Measurements from ENCODE around the gene POLK. TPM values are rescaled to one million over a fixed set of nuclear protein-coding genes. Genes with fewer than 3 reads are reported as not detected.
A peak's percentile ranks its signal among the peaks of the same experiment; 100 is the strongest.

The POLK gene
- polyA plus RNA-seq, 1 of the 3 experiments (the other 2 are of a cell fraction), result 5.5 TPM

DNA sequence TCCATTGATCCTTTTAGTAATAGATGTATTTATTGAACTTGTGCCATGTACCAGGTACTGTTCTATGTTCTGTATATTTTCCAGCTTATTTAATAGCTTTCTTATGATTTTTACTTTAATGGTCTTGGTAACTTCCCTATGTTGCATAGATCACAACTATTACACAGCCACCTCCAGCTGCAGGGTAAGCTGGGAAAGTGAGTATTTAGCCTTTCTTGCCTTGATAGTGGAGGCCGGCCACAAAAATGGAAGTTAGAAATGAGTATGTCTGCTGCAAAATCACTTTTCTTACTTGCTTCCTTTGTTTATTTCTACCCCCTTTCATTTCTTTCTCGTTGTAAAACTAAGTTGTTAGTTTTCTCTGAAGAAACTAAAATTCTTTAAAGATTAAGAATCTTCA lies 56.5 kb downstream of the POLK start:
- CTCF ChIA-PET, result no interaction called here
- Histone ChIP-seq H3K27me3 (ENCODE audit: insufficient read depth) (no peaks in the 10 kb centered on the region), H3K4me1 (ENCODE audit: control insufficient read depth in 1 of 2, insufficient read depth in 2 of 2, low read depth in 1 of 2, low read length in 1 of 2) (peaks cover 3 to 20% of the 10 kb centered on the region in 2 experiments), H4K20me1 (ENCODE audit: insufficient read depth) (peaks cover 4% of the 10 kb centered on the region; the same call in 1 of the 2 replicates), H3K4me3 (ENCODE audit: low read depth in 2 of 2, low read length in 1 of 2) (no peak overlapping the region; a peak in 1 of 4 replicates), H3F3A (replicated peaks; ENCODE audit: insufficient read depth) (peaks cover 29% of the 10 kb centered on the region), H3K9ac (peak overlapping the region; percentile 50; the same call in 1 of the 2 replicates), H2AFZ (ENCODE audit: low read depth) (no peak overlapping the region), H3K79me2 (ENCODE audit: insufficient read depth) (peaks cover 44% of the 10 kb centered on the region), H3K36me3 (replicated peaks in 1 of 2; ENCODE audit: control insufficient read depth in 1 of 2, insufficient read depth in 2 of 2, low read length in 1 of 2) (peaks cover 12 to 22% of the 10 kb centered on the region in 2 experiments), H3K9me2 (no peaks in the 10 kb centered on the region), H3K4me2 (peak overlapping the region; percentile 83; the same call in 1 of the 2 replicates), H3K9me3 (no peaks in the 10 kb centered on the region), H3K27ac (ENCODE audit: low read depth in 2 of 2, low read length in 1 of 2) (peak overlapping the region; percentile 73 to 94; a peak in 3 of 4 replicates)
- DNase-seq, result no peak
- WGBS (ENCODE audit: low lambda C conversion rate), result 90% methylated on average over 2 of the region's 2 CpGs
- TF ChIP-seq, protein P1, sequence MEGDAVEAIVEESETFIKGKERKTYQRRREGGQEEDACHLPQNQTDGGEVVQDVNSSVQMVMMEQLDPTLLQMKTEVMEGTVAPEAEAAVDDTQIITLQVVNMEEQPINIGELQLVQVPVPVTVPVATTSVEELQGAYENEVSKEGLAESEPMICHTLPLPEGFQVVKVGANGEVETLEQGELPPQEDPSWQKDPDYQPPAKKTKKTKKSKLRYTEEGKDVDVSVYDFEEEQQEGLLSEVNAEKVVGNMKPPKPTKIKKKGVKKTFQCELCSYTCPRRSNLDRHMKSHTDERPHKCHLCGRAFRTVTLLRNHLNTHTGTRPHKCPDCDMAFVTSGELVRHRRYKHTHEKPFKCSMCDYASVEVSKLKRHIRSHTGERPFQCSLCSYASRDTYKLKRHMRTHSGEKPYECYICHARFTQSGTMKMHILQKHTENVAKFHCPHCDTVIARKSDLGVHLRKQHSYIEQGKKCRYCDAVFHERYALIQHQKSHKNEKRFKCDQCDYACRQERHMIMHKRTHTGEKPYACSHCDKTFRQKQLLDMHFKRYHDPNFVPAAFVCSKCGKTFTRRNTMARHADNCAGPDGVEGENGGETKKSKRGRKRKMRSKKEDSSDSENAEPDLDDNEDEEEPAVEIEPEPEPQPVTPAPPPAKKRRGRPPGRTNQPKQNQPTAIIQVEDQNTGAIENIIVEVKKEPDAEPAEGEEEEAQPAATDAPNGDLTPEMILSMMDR (IDR thresholded peaks at IDR 0.05), result no peak
- no peak for TF ChIP-seq MEF2A (IDR thresholded peaks at IDR 0.05; ENCODE audit: borderline replicate concordance, low read depth)
- TF ChIP-seq, protein P2, sequence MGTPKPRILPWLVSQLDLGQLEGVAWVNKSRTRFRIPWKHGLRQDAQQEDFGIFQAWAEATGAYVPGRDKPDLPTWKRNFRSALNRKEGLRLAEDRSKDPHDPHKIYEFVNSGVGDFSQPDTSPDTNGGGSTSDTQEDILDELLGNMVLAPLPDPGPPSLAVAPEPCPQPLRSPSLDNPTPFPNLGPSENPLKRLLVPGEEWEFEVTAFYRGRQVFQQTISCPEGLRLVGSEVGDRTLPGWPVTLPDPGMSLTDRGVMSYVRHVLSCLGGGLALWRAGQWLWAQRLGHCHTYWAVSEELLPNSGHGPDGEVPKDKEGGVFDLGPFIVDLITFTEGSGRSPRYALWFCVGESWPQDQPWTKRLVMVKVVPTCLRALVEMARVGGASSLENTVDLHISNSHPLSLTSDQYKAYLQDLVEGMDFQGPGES (IDR thresholded peaks at IDR 0.05; ENCODE audit: low read depth, low read length), result no peak
- no peak for TF ChIP-seq EP300 (IDR thresholded peaks at IDR 0.05; ENCODE audit: borderline replicate concordance in 1 of 2, low read depth in 1 of 2, low read length in 1 of 2)
- TF ChIP-seq YY1 (IDR thresholded peaks at IDR 0.05; ENCODE audit: low read depth), result no peak
- no peak for TF ChIP-seq FOXM1 (IDR thresholded peaks at IDR 0.05; ENCODE audit: low read depth)
- POLR2A ChIA-PET, result no interaction called here

DNA sequence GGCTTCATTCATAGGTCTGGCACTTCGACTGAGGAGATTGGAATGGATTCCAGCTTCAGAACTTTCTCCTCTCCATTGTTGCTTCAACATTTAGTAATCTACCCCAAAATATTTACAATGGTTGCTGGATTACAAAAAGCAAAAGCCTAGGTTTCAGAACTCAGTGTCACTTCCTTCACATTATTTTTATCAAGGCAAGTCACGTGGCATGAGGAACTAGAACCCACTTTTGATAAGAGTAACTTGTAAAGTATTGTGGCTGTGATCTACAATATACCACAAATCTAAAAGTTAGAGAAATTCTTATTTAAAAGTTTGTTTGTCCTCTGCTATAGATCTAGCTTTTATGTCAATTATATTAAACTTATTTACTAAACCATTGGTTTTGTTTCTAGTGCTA lies 59.9 kb downstream of the POLK start:
- H3K27me3 ChIP-seq (ENCODE audit: insufficient read depth), result no peaks in the 10 kb centered on the region
- no peak overlapping the region for H3K4me2 ChIP-seq
- WGBS (ENCODE audit: low lambda C conversion rate), result 87% methylated on average over 2 of the region's 2 CpGs
- DNase-seq, result no peak
- peaks cover 24 to 41% of the 10 kb centered on the region in 2 experiments for H3K36me3 ChIP-seq (replicated peaks in 1 of 2; ENCODE audit: control insufficient read depth in 1 of 2, insufficient read depth in 2 of 2, low read length in 1 of 2)
- peaks cover 19% of the 10 kb centered on the region for H3F3A ChIP-seq (replicated peaks; ENCODE audit: insufficient read depth)
- H3K27ac ChIP-seq (ENCODE audit: low read depth in 2 of 2, low read length in 1 of 2), result no peak overlapping the region
- H3K79me2 ChIP-seq (ENCODE audit: insufficient read depth), result peaks cover 18% of the 10 kb centered on the region; the same call in 1 of the 2 replicates
- H3K9me3 ChIP-seq, result no peaks in the 10 kb centered on the region
- H3K4me1 ChIP-seq (ENCODE audit: control insufficient read depth in 1 of 2, insufficient read depth in 2 of 2, low read depth in 1 of 2, low read length in 1 of 2), result peaks cover 1 to 17% of the 10 kb centered on the region in 2 experiments
- no peak for TF ChIP-seq CHD2 (IDR thresholded peaks at IDR 0.05; ENCODE audit: low read length, partially characterized antibody)
- no peak overlapping the region for H2AFZ ChIP-seq (ENCODE audit: low read depth)
- POLR2A ChIA-PET, result no interaction called here
- peaks cover 4% of the 10 kb centered on the region; the same call in 1 of the 2 replicates for H4K20me1 ChIP-seq (ENCODE audit: insufficient read depth)
- no peaks in the 10 kb centered on the region for H3K9me2 ChIP-seq
- CTCF ChIA-PET, result no interaction called here
- H3K4me3 ChIP-seq (ENCODE audit: low read depth in 2 of 2, low read length in 1 of 2), result no peak overlapping the region
- no peak overlapping the region for H3K9ac ChIP-seq

DNA sequence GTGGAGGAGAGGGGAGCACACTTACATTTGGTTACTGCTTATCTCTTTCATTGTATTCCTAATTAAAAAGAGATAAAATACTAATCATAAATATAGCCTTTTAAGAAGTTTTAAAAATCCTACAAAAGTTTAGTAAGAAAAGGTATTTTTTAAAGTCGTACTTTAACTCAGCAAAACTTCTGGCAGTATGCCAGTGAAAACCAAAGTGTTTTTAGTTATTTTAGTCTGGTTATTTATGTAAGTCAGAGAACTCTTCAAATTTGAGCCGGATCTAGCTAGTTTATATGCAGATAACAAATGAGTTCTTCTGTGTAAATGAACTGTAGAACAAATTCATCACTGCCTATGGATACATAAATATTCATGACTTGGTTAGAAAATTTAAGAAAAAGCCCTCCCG lies 63.1 kb downstream of the POLK start:
- WGBS (ENCODE audit: low lambda C conversion rate), result 85% methylated on average over 3 of the region's 3 CpGs
- no peaks in the 10 kb centered on the region for H3F3A ChIP-seq (replicated peaks; ENCODE audit: insufficient read depth)
- CTCF ChIA-PET, result interaction anchor here (1.0 to 1.6 kb wide), 2 partner anchors 10 to 117 kb away, joined by 3 to 4 read pairs; no protein-coding TSS in a partner anchor
- H3K4me3 ChIP-seq (ENCODE audit: low read depth in 2 of 2, low read length in 1 of 2), result no peak overlapping the region
- POLR2A ChIA-PET, result no interaction called here
- H3K9me3 ChIP-seq, result no peaks in the 10 kb centered on the region
- H3K9me2 ChIP-seq, result no peaks in the 10 kb centered on the region
- H3K36me3 ChIP-seq (replicated peaks in 1 of 2; ENCODE audit: control insufficient read depth in 1 of 2, insufficient read depth in 2 of 2, low read length in 1 of 2), result peaks cover 37 to 47% of the 10 kb centered on the region in 2 experiments
- H4K20me1 ChIP-seq (ENCODE audit: insufficient read depth), result no peaks in the 10 kb centered on the region
- no peak overlapping the region for H3K27ac ChIP-seq (ENCODE audit: low read depth in 2 of 2, low read length in 1 of 2)
- H3K9ac ChIP-seq, result no peak overlapping the region
- H3K4me2 ChIP-seq, result no peak overlapping the region
- no peaks in the 10 kb centered on the region for H3K27me3 ChIP-seq (ENCODE audit: insufficient read depth)
- H3K79me2 ChIP-seq (ENCODE audit: insufficient read depth), result peaks cover under 1% of the 10 kb centered on the region; the same call in 1 of the 2 replicates
- no peak for DNase-seq
- no peak overlapping the region for H2AFZ ChIP-seq (ENCODE audit: low read depth)
- H3K4me1 ChIP-seq (ENCODE audit: control insufficient read depth in 1 of 2, insufficient read depth in 2 of 2, low read depth in 1 of 2, low read length in 1 of 2), result no peaks in the 10 kb centered on the region; a peak in 2 of 4 replicates
- TF ChIP-seq RAD21 (IDR thresholded peaks at IDR 0.05; ENCODE audit: low read length) (no peak), SMC3 (IDR thresholded peaks at IDR 0.05; ENCODE audit: low read depth, low read length) (no peak), POLR2AphosphoS5 (IDR thresholded peaks at IDR 0.05; ENCODE audit: low read depth, low read length) (no peak), JUND (IDR thresholded peaks at IDR 0.05) (no peak), EZH2phosphoT487 (IDR thresholded peaks at IDR 0.05; ENCODE audit: borderline replicate concordance, low read depth) (no peak), YY1 (IDR thresholded peaks at IDR 0.05; ENCODE audit: low read depth) (no peak), TEAD4 (IDR thresholded peaks at IDR 0.05; ENCODE audit: borderline replicate concordance, insufficient read depth) (no peak), NFIC (IDR thresholded peaks at IDR 0.05; ENCODE audit: borderline replicate concordance) (no peak), ELF1 (IDR thresholded peaks at IDR 0.05) (no peak), CHD2 (IDR thresholded peaks at IDR 0.05; ENCODE audit: low read length, partially characterized antibody) (no peak), GATA2 (CRISPR knock-in tag; IDR thresholded peaks at IDR 0.05) (no peak), RXRA (IDR thresholded peaks at IDR 0.05; ENCODE audit: borderline replicate concordance, low read depth) (no peak)
- TF ChIP-seq, protein P3, sequence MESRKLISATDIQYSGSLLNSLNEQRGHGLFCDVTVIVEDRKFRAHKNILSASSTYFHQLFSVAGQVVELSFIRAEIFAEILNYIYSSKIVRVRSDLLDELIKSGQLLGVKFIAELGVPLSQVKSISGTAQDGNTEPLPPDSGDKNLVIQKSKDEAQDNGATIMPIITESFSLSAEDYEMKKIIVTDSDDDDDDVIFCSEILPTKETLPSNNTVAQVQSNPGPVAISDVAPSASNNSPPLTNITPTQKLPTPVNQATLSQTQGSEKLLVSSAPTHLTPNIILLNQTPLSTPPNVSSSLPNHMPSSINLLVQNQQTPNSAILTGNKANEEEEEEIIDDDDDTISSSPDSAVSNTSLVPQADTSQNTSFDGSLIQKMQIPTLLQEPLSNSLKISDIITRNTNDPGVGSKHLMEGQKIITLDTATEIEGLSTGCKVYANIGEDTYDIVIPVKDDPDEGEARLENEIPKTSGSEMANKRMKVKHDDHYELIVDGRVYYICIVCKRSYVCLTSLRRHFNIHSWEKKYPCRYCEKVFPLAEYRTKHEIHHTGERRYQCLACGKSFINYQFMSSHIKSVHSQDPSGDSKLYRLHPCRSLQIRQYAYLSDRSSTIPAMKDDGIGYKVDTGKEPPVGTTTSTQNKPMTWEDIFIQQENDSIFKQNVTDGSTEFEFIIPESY (IDR thresholded peaks at IDR 0.05; ENCODE audit: borderline replicate concordance, low read depth), result no peak
